SHP77 (cell line): ENCODE measurements around the gene PLA2G4A.
A peak's percentile ranks its signal among the peaks of the same experiment; 100 is the strongest.
"Not testable (repeated sequence)": the region's sequence is repeated elsewhere in the genome, so short reads cannot be mapped to it uniquely, and the experiment has no call there.

Source experiments
- DNase-seq, 2 experiments: peaks; one replicate each; lab custom pipeline; 2025; lab: John Stamatoyannopoulos, UW

PLA2G4A gene

DNA sequence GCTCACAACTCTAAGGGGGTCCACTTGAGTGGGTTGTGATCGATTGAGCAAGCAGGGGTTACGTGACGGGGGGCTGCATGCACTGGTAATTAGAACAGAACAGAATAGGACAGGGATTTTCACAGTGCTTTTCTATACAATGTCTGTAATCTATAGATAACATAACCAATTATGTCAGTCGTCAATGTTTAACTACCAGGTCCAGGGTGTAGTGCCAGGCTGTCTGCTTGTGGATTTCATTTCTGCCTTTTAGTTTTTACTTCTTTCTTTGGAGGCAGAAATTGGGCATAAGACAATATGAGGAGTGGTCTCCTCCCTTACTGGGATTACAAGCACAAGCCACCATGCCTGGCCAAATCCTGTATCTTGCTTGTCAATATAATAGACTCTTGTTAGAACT, 94.1 kb downstream of the PLA2G4A start:
- not testable (repeated sequence) for DNase-seq

DNA sequence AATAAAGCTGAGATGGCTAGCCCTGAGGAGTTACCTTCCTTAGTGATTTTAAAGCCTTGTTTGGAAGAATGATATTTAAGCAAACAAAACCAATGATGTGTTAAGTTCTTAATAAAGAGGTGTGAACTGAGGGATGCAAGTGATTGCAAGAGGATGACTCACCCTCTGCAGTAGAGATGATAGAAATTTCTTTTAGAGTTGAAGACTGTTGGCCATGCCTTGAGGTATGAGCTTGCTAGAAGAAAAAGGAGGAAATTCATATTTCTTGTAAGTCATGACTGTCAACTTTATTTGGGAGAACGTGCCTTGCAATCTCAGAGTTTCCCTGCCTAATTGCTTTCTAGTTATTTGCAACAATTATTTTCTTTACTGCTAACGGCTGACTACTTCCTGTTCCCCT, 94.7 kb downstream of the PLA2G4A start:
- no peak for DNase-seq

DNA sequence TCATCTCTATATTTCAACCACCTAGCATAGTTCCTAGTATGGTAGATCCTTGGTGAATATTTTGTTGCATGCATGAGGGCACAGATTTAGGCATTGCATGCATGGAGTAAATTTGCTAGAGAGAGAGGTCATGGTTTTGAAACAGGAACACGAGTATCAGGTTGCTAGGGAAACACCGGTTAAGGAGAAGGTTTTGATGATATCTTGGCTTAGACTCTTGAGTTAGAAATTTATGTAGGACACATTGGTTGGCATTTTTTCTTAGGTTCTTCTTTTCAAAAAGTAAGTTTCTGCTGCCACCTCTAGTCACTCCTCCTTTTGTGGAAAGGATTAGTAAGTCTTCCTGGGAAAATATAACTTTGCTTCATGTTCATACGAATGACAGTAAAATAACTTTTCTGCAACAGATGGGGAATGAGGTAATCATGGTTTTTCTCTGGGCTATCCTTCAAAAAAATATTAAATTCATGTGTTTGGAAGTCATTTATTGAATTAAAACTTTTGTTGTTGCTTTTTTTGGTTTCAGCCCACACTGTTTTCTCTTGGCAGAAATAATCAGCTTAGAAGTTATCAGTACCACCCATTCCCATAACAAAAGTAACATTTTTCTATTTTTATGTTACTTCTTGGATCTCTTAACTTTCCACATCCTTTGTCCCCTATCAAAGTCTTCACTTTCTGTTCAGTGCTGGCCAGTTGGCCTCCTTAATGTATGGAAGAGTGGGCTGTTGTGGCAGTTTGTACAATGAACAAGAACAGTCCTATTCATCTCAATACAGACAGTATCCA, 97.3 kb downstream of the PLA2G4A start:
- DNase-seq: no peak

DNA sequence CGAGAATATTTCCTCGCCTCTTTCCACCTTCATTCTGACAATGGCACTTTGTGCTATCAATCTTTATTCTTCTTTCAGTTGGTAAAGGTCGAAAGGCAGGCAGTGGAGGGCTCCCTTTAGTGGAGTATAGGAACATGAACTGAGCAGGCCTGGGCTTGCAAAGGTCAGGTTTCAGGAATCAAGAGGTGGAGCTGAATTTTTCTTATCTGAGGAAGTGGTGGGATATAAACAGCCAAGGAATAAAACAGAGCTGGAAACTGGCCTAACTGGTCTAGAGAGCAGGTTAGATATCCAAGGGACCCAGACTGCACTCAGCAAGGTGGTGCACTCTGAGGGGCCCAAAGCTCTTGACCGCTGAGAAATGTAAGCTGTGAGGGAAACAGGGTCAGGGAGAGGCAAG, 99.1 kb downstream of the PLA2G4A start:
- DNase-seq: no peak

DNA sequence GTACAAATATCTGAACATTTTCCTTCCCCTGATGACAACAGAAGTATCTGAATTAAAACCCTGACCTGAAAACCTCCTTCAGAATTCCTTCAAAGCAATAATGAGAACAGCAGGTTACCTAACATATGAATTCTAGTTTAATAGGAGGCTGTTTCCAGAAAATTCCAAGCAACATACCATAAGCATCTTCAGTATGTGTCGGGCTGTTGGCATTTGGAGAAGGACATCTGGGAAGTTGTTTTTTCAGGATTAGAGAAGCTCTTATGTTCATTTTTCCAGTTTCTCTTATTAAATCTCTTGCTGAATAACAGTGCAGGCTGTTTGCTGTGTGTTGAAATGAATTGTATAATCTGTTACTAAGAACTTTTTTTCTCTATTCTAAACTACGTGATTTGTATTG, 101.5 kb downstream of the PLA2G4A start:
- no peak for DNase-seq

DNA sequence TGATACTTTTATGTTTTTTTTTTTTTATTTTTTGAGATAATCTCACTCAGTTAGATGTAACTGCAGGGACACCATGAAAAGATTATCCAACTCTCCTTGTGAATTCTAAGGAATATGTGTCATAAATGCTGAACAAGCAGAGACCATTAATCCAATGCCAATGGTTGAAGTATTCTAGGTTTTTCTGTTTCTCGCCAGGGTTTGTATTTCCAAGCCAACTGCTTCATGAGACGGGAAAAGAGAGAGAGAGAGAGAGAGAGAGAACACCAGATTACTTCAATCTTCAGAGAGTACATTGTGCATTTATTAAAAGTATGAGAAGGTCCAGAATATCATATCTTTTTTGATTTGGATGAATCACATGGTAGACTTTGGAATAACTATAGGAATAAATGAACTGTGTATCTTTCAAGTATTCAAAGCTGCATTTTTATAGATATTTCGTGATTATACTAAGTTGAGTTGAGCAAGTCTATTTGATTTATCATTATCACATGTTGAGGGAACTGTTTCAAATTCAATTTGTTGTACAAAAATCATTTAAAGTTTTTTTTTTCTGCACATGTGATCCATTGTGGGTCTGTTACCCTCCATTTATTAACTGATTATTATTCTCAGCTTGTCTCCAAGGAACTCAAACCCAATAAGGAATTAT, 108.4 kb downstream of the PLA2G4A start:
- no peak for DNase-seq

DNA sequence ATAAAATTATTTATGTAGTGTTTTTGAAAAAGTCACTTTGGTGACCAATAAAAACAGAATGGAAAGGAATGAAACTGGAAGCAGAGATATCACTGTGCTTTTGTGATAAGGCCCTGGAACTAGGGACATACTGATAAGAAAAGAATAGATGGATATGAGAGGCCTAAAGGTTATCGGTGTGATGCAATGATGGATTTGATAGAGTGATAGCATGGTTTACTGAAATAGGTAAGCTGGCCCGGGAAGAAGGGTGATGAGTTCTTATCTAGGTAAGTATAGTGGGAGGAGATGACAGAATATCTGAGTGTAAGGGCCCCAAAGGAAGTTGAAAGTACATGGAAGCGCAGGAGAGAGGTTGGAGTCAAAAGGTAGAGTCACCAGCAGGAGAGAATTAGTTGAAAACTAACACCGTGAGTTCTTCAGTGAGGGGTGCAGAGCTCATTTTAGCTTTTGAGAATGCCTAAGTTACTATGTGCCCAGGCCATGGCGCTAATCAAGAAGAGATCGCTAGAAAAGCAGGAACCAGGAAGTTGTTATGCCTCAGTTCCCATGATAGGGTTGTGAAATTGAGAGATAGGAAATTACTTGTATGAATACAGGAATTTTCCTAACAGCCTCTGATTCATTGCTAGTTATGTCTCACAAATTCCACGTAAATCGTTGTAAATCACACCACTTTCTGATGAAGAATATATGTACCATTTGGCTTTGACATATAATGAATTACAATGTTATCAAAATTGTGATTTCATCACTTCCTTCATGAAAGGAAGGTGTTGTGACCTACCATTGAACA, 115.3 kb downstream of the PLA2G4A start:
- no peak for DNase-seq

DNA sequence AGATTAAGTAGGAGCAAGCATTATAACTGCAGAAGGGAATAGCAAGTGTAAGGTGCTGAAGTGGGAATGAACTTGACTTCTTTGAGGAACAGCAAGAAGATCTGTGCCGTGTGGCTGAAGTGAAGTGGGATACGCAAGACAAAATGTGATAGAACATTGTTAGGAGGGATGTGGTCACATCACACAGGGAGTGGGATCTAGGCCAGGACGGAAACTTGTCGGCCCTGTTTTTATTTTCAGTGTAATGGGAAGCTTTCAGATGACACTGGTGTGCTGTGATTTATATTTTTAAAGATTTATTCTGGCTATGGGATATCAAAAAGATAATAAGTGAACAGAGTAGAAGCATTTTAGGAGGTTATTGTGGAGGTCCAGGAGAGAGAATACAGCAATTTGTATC, 116.4 kb downstream of the PLA2G4A start:
- DNase-seq: no peak

DNA sequence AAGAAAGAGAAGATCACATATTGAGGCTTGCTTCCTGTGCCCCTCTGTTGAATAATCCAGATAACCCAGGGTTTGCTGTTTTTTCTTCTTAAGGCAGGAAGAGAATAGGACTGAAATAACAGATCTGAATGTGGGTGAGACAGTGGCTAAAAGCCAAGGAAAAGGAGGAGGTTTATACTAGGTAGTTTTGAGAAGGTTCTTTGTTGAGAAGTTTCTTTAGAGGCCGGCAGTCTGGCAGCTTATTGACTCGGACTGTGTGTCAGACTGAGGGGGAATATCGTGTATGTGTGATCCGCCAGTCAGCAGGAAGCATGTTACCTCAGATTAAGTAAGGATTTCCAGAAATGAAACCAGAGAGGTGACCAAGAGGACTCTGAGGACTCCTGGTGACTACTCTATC, 119.8 kb downstream of the PLA2G4A start:
- no peak for DNase-seq

DNA sequence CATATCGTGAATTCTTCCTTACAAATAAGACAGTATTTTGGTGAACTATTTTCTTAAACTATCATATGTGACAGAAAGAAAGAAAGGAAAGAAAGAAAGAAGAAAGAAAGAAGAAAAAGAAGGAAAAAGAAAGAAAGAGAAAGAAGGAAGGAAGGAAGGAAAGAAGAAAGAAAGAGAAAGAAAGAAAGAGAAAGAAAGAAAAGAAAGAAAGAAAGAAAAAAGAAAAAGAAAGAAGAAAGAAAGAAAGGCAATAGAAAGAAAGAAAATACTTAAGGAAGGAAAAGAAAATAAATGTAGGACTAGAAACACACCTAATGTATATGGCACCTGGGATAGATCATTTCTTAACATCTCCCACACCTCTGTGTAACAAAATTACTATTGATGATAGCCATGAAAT, 120.4 kb downstream of the PLA2G4A start:
- no peak for DNase-seq

DNA sequence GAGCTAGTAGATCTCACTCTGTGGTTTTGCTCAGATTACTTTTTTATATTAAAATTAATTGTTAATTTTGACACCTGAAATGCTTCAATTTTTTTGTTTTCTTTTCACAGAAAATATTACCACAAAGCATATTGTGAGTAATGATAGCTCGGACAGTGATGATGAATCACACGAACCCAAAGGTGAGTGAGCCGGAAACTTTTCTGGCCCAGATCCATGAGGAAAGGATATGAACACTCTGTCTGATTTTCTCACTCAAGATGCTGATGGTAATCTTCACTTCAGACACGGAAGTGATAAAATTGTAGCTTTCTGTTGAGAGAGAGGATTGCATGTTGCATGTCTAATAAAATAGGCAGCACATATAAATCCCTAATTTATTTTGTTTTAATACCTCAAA, 121.8 kb downstream of the PLA2G4A start:
- no peak for DNase-seq

DNA sequence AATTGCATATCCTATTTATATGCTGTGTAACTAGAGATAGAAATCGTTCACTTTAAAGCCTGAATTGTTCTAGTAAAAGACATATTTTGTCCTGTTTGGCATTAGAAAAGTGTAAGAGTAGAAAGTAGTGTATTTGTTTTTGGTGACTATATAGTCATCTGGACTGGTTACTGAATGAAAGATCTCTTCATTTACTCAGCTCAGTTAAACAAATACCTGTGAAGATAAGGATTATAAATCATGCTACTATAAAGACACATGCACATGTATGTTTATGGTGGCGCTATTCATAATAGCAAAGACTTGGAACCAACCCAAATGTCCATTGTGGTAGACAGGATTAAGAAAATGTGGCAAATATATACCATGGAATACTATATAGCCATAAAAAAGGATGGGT, 125.1 kb downstream of the PLA2G4A start:
- DNase-seq: no peak

DNA sequence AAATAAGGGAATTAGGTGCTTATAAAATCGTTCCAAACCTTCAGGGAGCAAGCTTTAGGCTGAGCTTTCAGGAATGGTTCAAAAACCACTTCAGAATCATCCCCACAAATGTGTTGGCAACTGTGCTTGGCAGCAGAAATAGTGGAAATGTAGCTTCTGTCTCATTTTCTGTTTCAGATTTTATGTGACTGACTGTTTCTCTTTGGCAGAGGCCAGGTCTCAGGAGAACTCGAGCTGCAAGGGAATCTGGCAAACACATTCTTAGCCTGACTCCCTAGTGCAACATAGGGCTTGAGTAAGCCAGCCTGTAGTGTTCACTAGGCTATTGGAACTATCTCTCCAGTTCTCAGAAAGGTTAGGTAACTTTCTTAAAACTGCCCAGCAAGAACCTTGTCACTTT, 128.6 kb downstream of the PLA2G4A start:
- no peak for DNase-seq

DNA sequence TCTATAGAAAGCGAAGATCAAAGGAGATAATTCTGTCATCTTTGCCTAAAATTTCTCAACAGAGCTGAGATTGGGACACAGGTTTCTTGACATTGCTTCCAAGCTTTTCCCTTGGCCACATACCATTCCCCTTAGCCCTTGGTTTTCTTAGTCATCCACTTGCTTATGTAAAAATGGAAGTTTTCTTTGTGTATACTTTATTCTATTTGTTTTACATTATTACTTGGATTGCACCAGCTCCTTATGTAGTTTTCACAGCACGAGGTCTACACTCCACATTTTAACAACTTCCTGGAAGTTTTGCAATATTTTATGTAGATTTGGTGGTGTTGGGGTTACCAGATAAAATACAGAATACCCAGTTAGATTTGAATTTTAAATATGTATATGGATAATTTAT, 129.8 kb downstream of the PLA2G4A start:
- no peak for DNase-seq

DNA sequence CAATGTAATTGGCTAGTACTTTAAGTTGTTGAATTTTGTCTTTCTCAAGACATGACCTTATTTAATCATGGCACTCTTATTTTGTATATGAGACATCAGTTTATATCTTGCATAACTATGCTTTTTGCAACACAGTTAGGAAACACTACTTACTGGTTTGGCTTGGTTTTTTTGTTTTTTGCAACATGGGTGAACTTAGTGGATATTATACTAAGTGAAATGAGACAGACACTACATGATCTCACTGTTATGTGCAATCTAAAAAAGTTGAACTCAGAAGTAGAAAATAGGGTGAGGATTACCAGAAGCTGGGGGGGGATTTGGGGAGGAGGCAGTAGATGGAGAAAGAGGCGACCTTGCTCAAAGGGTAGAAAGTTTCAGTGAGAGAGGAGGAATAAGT, 132.1 kb downstream of the PLA2G4A start:
- no peak for DNase-seq

DNA sequence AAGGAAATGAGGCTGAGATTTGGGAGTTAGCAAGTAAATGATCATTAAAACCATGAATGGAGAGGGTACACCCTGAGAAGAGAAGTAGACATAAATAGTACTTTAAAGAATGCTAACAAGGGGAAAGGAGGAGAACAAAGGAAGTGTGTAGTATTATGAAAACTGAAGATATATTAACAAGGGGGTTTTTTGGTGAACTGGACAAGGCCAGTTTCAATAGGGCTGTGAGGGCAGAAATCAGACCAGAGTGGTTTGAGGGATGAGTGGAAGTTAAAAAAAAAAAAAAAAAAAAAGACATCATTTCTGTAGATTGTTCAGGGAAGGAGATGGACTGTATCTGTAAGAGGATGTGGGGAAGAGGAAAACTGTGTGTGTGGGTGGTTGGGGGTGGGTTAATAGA, 137.1 kb downstream of the PLA2G4A start:
- no peak for DNase-seq

DNA sequence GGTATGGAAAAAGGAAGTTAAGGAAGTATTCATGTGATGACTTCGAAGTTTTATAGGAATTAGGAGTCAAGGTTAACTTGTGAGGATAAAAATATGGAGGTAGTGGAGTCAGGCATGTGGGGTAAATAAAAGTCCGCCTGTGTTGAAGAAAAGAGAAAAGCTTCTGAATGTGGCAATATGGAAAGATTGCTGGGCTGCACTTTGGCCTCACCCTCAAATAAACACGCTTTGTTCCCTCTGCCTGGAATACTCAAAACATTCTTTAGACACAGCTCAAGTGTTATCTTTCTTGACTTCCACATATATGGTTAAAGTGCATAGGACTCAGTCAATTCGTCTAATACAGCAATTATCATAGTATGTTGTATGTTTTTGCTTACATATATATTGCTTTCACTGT, 137.7 kb downstream of the PLA2G4A start:
- no peak for DNase-seq

DNA sequence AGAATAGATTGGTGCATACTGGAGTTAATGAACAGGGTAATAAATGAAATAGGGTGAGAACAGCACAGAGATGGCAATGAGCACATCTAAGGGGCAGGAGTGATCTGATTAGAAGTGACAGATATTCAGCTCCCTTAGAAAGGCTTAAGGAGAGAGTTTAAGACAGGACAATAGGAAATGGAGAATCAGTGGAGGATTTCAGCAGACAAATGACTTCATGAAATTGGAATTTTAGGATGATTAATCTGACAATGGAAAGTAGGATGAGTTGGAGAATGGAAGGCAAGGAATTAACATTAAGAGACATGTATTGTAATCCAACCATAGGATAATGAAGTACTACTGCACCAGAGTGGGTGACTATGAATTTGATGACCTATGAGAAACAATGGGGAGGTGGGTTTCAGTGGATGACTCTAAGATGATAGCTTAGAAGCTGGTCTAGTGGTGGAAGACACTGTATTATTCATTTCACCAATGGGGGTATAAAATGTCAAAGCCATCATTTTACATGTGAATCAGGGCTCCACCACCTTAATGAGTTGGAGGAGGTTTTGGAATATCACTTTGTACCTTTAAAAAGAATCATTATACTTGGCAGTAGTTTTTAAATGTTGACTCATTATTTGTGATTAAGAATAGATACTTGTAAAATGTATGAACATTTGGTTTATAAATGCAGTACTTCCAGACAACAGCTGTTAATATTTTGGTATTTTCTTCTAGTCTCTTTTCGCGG, 139.1 kb downstream of the PLA2G4A start:
- DNase-seq: no peak

DNA sequence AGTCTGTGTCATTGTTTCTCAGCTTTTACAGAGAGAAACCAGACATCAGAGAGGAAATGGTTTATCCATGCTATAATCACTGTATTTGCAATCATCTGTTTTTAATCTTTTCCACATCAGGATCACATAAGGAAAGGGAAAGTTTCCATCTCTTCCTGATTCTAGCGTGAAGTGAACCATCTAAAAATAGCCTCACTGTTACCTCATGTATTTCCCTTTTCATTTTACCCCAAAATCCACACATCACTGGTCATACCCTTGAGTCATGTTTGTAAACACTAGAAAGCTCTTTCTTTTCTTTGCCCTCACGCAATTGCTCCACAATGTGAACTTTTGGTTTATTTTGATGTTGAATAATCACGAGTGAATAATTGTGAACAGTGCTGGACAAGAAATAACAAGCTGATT, 146.0 kb downstream of the PLA2G4A start:
- peak; percentile 16 to 19 for DNase-seq

DNA sequence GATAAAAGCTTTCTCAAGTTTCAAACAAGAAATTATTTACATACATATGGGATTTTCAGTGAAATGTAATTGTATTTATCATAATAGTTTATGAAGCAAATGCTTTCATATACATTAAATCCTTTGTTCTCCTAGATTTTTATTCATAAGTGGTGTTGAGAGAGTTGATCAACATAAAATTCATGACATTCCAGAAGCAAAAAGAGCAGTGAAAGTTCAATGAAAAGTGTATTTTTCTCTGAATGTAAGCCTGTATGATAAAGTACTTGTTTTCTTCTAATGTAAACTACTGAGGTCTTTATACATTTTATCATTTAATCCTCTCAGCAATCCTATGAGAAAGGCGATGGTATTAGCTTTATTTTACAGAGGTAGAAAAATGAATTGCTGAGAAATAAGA, 146.5 kb downstream of the PLA2G4A start:
- DNase-seq: no peak

DNA sequence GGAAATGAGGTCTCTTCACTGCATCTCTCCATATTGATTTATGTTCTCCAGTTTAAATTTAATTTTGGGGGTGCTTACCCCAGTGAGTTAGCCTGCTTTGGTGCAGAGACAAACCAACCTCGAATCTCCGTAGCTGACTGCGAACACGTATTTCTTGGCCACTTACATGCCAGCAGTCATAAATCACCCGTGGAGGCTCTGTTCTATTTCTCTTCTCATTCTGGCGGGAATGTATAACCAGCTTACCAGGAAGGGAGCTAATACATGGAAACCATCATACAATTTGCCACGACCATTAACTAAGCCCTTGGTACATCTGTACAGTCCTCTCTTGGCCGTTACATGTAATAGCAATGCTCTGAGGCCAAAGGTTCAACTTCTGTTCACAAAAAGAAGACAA, 148.0 kb downstream of the PLA2G4A start:
- peak in 1 of 2 experiments; percentile 39 for DNase-seq

DNA sequence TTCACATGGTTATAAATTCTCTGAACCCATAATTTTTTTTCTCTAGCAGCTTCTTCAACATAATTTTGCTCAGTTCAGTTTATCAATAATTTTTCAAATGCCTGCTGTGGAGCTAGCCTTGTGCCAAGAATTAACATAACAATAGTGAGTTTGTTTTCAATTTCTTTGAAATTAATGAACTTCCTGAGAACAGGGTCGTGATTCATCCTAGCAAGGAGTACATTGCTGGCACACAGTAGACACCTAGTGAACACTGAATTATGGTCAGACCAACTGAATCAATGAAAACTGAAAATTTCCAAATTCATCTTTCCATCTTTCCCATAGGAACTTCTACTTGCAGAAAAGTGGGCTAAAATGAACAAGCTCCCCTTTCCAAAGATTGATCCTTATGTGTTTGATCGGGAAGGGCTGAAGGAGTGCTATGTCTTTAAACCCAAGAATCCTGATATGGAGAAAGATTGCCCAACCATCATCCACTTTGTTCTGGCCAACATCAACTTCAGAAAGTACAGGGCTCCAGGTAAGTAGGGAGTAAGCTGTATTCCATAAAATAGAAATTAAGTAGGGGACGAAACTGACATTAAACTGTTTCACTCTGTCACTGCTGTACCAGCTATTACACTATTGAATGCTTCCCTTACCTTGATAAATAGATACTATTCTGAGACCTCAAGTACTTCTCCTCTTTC, 148.7 kb downstream of the PLA2G4A start:
- no peak for DNase-seq
